Mucosa of descending colon (tissue), 3 donors: Measurements from ENCODE around the gene SLC35F6. TPM values are rescaled to one million over a fixed set of nuclear protein-coding genes. Genes with fewer than 3 reads are reported as not detected.
"Not testable (repeated sequence)": the region's sequence is repeated elsewhere in the genome, so short reads cannot be mapped to it uniquely, and the experiment has no call there.

Experiments
- ATAC-seq: fragments of 200-7000 bp; cut with Tn5 transposase; one replicate; pipeline ENCODE4 v1.9.1; 2020; ENCODE audit warnings: mild to moderate bottlenecking, moderate library complexity
- DNase-seq, 3 donors: peaks; one replicate each; pipeline ENCODE4 v3.0.0-alpha.2; 2020
- H3K36me3 ChIP-seq: fragments of 200-600 bp; one replicate; pipeline ENCODE4 v1.8.0; 2021; ENCODE audit warnings: low read depth, mild to moderate bottlenecking
- H3K4me1 ChIP-seq: fragments of 200-600 bp; one replicate; pipeline ENCODE4 v1.8.0; 2021; ENCODE audit warnings: low read depth, mild to moderate bottlenecking
- H3K4me3 ChIP-seq: fragments of 200-600 bp; one replicate; pipeline ENCODE4 v1.8.0; 2021; ENCODE audit warnings: mild to moderate bottlenecking
- H3K9me3 ChIP-seq: fragments of 200-600 bp; one replicate; pipeline ENCODE4 v1.8.0; 2021; ENCODE audit warnings: mild to moderate bottlenecking
- intact Hi-C, 2 donors: fragments of 100-400 bp; cut with DNase I in 1 of 2; cut with micrococcal nuclease in 1 of 2; formaldehyde crosslinking; loops; one replicate each; pipeline versions ENCODE4 v1.11.0 to v1.11.1; 2022; cut with DNase I, micrococcal nuclease
- total RNA-seq, 3 donors: library from RNA; stranded (reverse); fragmentation: NEBNext Ultra II Directional in 2 of 3; extraction: Animal tissue kit (Norgen Biotek cat#: 25700) in 2 of 3; gene quantifications; one replicate each; pipeline versions ENCODE4 v1.2.1 to v1.2.4, GENCODE V29; 2021 to 2023
- TF ChIP-seq, protein P1 (sequence below): fragments of 200-600 bp; IDR thresholded peaks from one replicate; pipeline ENCODE4 v1.8.0; 2022; ENCODE audit warnings: antibody characterized with exemption, mild to moderate bottlenecking
- donor health status: DM: no; HTN: no; CAD: no; lungs with moderate emphysema.
- donor health status: DM: no; HTN: no; CAD: no.
- donor health status: DM: no; HTN: yes; CAD: no.

Gene SLC35F6
- total RNA-seq, 3 donors from 2014 or later: 27.4 to 33.4 (median 33.3) TPM

DNA sequence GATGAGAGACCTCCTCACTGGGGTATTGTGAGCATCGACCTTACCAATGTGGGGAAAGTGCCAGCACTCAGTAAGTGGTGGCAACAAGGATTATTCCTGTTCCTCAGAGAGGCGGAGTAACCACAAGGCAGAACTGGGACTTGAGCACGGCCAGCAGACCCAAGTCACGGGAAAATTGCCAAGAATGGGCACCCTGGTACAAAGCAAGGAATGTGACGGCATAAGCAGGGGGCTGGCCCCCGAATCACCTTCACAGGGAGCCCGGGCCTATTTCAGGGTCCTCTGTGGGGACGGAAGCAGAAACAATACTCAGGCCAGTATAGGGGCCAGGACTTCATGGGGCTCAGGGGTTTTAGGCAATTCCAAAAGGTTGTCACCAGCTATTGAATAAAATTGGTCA, 47.2 kb downstream of the SLC35F6 start:
- Histone ChIP-seq H3K36me3 (no peaks in the 10 kb centered on the region), H3K4me3 (no peak overlapping the region), H3K9me3 (no peaks in the 10 kb centered on the region), H3K4me1 (no peaks in the 10 kb centered on the region)
- intact Hi-C loops: no loop called here
- DNase-seq: no peak
- TF ChIP-seq, protein P1, sequence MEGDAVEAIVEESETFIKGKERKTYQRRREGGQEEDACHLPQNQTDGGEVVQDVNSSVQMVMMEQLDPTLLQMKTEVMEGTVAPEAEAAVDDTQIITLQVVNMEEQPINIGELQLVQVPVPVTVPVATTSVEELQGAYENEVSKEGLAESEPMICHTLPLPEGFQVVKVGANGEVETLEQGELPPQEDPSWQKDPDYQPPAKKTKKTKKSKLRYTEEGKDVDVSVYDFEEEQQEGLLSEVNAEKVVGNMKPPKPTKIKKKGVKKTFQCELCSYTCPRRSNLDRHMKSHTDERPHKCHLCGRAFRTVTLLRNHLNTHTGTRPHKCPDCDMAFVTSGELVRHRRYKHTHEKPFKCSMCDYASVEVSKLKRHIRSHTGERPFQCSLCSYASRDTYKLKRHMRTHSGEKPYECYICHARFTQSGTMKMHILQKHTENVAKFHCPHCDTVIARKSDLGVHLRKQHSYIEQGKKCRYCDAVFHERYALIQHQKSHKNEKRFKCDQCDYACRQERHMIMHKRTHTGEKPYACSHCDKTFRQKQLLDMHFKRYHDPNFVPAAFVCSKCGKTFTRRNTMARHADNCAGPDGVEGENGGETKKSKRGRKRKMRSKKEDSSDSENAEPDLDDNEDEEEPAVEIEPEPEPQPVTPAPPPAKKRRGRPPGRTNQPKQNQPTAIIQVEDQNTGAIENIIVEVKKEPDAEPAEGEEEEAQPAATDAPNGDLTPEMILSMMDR: no peak
- ATAC-seq: no peak

DNA sequence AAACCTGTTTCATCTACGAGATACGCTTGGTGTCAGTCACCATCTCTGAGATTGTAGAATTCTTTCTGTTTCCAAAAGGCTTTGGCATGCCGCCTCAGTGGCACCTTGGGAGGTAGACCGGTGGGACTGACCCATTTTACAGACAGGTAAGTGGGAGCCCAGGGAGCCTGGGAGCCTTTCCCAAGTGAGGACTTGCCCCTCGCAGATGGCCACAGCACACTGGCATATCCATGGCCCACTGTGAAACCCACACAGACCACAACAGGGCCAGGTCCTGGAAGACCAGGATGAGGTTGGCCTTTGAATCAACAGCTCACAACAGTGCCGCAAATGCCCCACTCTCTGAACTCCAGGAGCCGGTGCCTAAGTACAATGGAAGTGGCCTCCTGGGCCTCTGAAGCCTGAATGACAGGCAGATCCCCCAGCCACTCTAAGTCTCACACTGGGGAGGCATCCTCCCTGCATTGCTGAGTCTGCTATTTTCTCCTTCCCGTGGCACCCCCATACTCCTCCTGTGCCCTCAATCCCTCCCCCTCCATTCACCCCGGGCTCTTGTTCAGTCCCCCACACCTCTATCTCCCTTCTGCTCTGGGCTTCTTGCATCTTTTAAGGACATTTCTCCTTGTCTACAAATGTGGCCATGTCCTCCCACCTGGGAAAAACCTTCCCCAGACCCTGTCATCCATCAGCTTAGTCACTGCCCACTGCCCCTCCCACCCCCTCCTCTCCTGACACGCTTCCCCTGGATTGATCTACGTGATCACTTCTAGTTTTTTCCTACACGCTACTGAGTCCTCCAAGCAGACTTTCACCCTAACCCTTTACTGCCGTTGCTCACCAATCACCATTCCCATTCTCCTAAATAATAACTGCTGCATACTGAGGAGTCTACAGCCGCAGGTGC, 48.0 kb downstream of the SLC35F6 start:
- TF ChIP-seq, protein P1: no peak
- Histone ChIP-seq H3K4me3 (no peak overlapping the region), H3K9me3 (no peaks in the 10 kb centered on the region), H3K36me3 (no peaks in the 10 kb centered on the region), H3K4me1 (no peaks in the 10 kb centered on the region)
- ATAC-seq: no peak
- intact Hi-C loops: no loop called here
- DNase-seq: no peak

DNA sequence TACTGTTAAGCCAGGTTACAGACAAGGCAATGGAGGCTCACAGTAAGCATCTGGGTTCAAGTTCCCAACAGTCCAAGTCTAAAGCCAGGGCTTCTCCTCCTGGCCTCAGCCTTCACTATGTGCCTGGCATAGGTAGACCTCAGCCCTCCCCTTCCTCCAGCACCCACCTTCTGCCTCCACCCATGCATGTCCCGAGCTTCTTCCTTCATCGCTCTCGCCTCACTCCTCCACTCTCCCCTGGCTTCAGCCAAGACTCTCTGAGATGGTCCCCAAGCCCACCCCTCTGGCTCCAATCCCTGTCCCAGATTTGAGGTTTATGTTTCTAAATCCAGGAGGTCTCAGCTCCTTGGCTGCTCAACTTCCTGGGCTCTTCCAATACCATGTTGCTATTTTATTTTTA, 48.6 kb downstream of the SLC35F6 start:
- no peak for DNase-seq
- Histone ChIP-seq H3K36me3 (no peaks in the 10 kb centered on the region), H3K4me1 (no peaks in the 10 kb centered on the region), H3K9me3 (no peaks in the 10 kb centered on the region), H3K4me3 (no peak overlapping the region)
- intact Hi-C loops: no loop called here
- TF ChIP-seq, protein P1: no peak
- ATAC-seq: no peak

DNA sequence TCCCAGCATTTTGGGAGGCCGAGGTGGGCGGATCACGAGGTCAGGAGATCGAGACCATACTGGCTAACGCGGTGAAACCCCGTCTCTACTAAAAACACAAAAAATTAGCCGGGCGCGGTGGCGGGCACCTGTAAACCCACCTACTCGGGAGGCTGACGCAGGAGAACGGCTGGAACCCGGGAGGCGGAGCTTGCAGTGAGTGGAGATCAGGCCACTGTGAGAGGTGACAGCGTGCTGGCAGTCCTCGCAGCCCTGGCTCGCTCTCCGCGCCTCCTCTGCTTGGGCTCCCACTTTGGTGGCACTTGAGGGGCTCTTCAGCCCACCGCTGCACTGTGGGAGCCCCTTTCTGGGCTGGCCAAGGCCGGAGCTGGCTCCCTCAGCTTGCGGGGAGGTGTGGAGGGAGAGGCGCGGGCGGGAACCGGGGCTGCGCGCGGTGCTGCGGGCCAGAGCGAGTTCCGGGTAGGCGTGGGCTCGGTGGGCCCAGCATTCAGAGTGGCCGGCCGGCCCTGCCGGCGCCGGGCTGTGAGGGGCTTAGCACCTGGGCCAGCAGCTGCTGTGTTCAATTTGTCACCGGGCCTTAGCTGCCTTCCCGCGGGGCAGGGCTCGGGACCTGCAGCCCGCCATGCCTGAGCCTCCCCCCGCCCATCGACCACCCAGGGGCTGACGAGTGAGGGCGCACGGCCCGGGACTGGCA, 50.1 kb downstream of the SLC35F6 start:
- DNase-seq, intact Hi-C loops, ATAC-seq, H3K9me3 ChIP-seq, H3K4me3 ChIP-seq, H3K36me3 ChIP-seq, H3K4me1 ChIP-seq: not testable (repeated sequence)

DNA sequence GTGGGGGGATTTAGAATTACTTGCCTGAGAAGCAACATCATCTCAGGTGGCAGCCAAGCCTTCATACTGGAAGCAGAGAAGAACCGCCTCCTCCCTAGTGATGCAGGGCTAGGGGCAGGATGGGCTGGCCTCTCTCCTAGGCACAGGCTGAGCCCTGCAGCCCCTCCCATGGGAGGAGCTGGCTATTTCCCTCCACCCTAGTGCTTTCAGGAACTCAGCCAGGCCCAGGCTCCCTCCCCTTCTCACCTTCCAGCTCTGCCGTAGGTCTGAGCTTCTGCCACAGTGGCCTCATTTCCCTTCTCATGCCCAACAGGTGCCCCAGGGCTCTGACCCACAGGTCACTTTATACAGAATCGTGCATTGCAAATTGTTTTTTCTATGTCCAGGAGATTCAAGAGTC, 52.8 kb downstream of the SLC35F6 start:
- H3K36me3 ChIP-seq: no peaks in the 10 kb centered on the region
- peak; percentile 89 for ATAC-seq
- intact Hi-C loops: no loop called here
- no peaks in the 10 kb centered on the region for H3K4me1 ChIP-seq
- TF ChIP-seq, protein P1: no peak
- DNase-seq: peak in 2 of 3 donors; percentile 31 to 61
- H3K4me3 ChIP-seq: no peak overlapping the region
- no peaks in the 10 kb centered on the region for H3K9me3 ChIP-seq

DNA sequence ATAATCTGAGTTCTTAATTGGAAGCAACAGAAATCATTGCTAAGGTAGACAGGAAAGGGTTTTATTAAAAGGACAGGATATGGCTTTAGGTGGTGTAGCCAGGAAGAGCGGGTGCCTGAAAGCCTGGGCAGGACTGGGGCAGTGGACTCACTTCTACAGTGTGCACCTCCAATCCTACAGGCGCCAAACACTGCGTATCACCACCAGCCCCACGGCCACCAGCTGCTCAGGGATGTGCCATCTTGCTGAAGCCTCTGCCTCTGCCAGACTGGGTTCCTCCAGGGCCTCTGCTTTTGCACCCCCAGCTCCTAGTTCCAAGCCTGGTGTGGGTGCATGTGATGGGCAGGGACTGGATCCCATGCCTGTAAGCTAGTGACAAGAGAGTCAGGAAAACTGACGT, 54.2 kb downstream of the SLC35F6 start:
- Histone ChIP-seq H3K4me3 (no peak overlapping the region), H3K9me3 (no peaks in the 10 kb centered on the region), H3K36me3 (no peaks in the 10 kb centered on the region), H3K4me1 (no peaks in the 10 kb centered on the region)
- intact Hi-C loops: no loop called here
- no peak for ATAC-seq
- DNase-seq: no peak
- TF ChIP-seq, protein P1: no peak
